Activated T-helper 1 cell treated with anti-CD3 and anti-CD28 coated beads, Interleukin-12 subunit alpha, Interleukin-12 subunit beta, Interleukin-2, Interleukin-4 antibody, amounts not matched to agents 30 ng/mL and 10 ng/mL and 1 ng/mL, durations not matched to agents 14 hours and 24 hours and 36 hours (primary cell): ENCODE data around the gene CYLD. TPM values are rescaled to one million over a fixed set of nuclear protein-coding genes. Genes with fewer than 3 reads are reported as not detected.

Experiments used
- DNase-seq: peaks from one replicate; pipeline ENCODE4 v3.0.0; 2021; ENCODE audit warnings: low spot score
- H3K27ac Mint-ChIP-seq: one replicate; pipeline ENCODE4 v1.8.0; 2021; ENCODE audit warnings: mild to moderate bottlenecking, mixed read lengths
- H3K27me3 Mint-ChIP-seq: one replicate; pipeline ENCODE4 v1.8.0; 2022; ENCODE audit warnings: mild to moderate bottlenecking, moderate library complexity, mixed read lengths; ENCODE audit not compliant: insufficient read depth
- H3K36me3 Mint-ChIP-seq: one replicate; pipeline ENCODE4 v1.8.0; 2021; ENCODE audit warnings: low read depth, mixed read lengths
- H3K4me1 Mint-ChIP-seq: one replicate; pipeline ENCODE4 v1.8.0; 2021; ENCODE audit warnings: low read depth, mixed read lengths
- H3K4me3 Mint-ChIP-seq: one replicate; pipeline ENCODE4 v1.8.0; 2021; ENCODE audit warnings: mild to moderate bottlenecking, moderate library complexity, mixed read lengths
- H3K9me3 Mint-ChIP-seq: one replicate; pipeline ENCODE4 v1.8.0; 2021; ENCODE audit warnings: mixed read lengths
- intact Hi-C: fragments of 100-400 bp; cut with micrococcal nuclease; formaldehyde crosslinking; loops from one replicate; pipeline ENCODE4 v1.15.1; 2024
- total RNA-seq: library from RNA; stranded (reverse); gene quantifications from 2 replicates; pipeline ENCODE4 v1.2.3, GENCODE V29; 2022

Gene CYLD
- total RNA-seq, 1 donor from 2014 or later: 219 TPM

- intact Hi-C loops: no loop called here
- Mint-ChIP-seq H3K9me3 (no peaks in the 10 kb centered on the region), H3K4me1 (no peaks in the 10 kb centered on the region), H3K36me3 (no peaks in the 10 kb centered on the region), H3K4me3 (no peak overlapping the region), H3K27ac (no peak overlapping the region), H3K27me3 (peaks cover 25% of the 10 kb centered on the region)
- no peak for DNase-seq
Measured at GRCh38 chr16:50828164-50828702, 86.3 kb downstream of the CYLD start.

DNA sequence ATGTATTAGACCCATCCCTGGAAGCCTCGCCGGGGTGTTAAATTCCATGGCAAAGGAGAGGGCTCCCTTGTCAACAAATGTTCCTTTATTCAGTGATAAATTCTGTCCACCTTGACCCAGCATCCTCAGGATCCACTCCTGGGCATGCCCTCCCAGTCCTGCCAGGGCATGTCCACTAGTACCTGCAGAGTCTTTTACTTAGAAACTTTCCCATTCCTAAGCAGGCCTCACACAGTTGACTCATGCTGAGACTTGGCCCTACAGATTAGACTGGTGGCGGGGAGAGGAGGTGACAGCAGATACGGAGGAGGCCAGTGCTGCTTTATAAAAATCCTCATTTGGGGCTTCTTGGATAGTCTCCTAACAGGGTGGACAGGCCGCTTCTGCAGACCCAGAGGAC lies 88.8 kb downstream of the CYLD start:
- no peak overlapping the region for H3K27ac Mint-ChIP-seq
- H3K9me3 Mint-ChIP-seq: no peaks in the 10 kb centered on the region
- intact Hi-C loops: no loop called here
- H3K36me3 Mint-ChIP-seq: no peaks in the 10 kb centered on the region
- H3K4me3 Mint-ChIP-seq: no peak overlapping the region
- DNase-seq: no peak
- H3K27me3 Mint-ChIP-seq: peaks cover 14% of the 10 kb centered on the region
- H3K4me1 Mint-ChIP-seq: no peaks in the 10 kb centered on the region

GRCh38 chr16:50831751-50832150 lies 89.9 kb downstream of the CYLD start:
- Mint-ChIP-seq H3K27ac (no peak overlapping the region), H3K36me3 (no peaks in the 10 kb centered on the region), H3K9me3 (no peaks in the 10 kb centered on the region), H3K4me1 (no peaks in the 10 kb centered on the region), H3K4me3 (no peak overlapping the region), H3K27me3 (peaks cover 11% of the 10 kb centered on the region)
- intact Hi-C loops: no loop called here
- DNase-seq: no peak

GRCh38 chr16:50833929-50834328 lies 92.0 kb downstream of the CYLD start:
- Mint-ChIP-seq H3K27ac (no peak overlapping the region), H3K4me1 (no peaks in the 10 kb centered on the region), H3K9me3 (no peaks in the 10 kb centered on the region), H3K36me3 (no peaks in the 10 kb centered on the region), H3K27me3 (peaks cover 9% of the 10 kb centered on the region), H3K4me3 (no peak overlapping the region)
- no peak for DNase-seq
- intact Hi-C loops: no loop called here

- Mint-ChIP-seq H3K4me1 (no peaks in the 10 kb centered on the region), H3K27ac (no peak overlapping the region), H3K36me3 (no peaks in the 10 kb centered on the region), H3K4me3 (no peak overlapping the region), H3K9me3 (no peaks in the 10 kb centered on the region), H3K27me3 (peaks cover 5% of the 10 kb centered on the region)
- intact Hi-C loops: no loop called here
- DNase-seq: no peak
Measured at GRCh38 chr16:50834701-50835100, 92.8 kb downstream of the CYLD start.

DNA sequence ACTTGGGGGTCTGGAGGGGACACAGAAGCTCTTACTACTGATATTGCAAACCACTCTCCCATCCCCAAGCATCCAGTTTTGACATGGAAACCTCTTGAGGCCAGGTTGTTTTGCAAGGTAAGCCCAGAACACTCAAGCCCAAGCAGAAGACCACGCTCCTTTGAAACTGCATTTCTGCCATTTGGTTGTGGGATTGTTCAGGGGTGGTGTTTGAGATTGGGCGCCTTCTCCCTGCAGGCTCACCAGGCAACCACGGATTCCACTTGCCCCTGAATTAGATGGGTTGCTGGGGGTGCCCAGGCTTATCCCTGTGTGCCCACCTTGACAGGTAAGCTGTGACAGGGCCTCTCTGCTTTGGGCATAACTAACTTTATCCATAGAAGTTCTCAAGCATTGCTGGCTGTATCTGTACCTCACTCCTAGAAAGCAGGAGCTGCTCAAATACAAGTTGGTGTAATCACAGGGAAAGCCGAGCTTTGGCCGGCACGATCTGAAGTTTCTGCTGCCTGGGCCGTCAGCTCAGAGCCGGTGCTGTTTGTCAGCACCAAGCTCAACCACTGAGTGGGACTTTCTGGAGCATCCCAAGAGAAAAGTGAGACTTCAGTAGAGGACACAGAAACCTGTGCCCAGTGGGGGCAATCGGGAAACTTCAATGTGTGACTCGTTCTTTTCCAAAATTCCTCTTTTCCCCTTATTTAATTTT lies 93.6 kb downstream of the CYLD start:
- intact Hi-C loops: no loop called here
- no peaks in the 10 kb centered on the region for H3K4me1 Mint-ChIP-seq
- no peak for DNase-seq
- no peaks in the 10 kb centered on the region for H3K9me3 Mint-ChIP-seq
- H3K27ac Mint-ChIP-seq: no peak overlapping the region
- H3K4me3 Mint-ChIP-seq: no peak overlapping the region
- no peaks in the 10 kb centered on the region for H3K36me3 Mint-ChIP-seq
- peaks cover 5% of the 10 kb centered on the region for H3K27me3 Mint-ChIP-seq

DNA sequence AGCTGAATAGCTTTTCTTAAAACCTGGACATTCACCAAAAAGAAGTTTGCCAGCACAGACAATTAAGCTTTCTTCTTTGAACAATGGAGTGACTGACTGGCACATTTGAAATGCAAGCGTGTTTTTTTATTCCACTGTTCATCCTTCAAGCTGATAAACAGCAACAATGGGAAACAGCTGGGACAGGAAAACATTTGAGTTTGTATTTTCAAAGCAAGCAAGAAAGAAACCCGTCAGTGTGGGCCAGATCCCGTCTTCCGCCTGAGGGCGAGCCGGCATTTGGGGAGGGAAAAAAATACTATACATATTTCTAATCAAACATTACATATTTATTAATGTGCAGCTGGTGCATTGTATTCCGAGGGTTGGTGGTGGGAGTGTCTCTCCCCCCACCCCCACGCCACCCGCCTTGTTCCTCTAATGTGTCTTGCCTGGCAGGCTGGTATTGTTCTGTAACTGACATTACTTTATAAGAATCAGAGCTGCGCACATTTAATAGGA lies 94.3 kb downstream of the CYLD start:
- intact Hi-C loops: no loop called here
- Mint-ChIP-seq H3K4me3 (no peak overlapping the region), H3K27ac (no peak overlapping the region)

DNA sequence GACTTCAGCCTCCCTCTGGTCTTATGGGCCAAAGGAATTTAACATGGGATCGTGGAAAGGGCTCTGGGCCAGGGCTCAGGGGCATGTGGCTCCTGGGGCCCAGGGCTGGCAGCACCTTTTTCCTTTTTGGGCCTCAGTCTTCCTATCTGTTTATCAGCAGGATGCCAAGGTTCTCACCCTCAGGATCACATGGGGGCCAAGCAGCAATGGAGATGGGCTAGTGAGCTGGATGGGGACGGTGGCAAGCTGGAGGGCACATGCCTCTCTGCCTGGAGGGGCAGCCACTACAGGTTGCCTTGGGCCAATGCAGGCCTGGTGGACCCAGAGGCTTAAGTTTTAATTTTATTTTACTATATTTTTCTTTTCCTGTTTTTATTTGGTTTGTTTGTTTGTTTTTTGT lies 95.4 kb downstream of the CYLD start:
- Mint-ChIP-seq H3K36me3 (no peaks in the 10 kb centered on the region), H3K27ac (no peak overlapping the region), H3K4me3 (no peak overlapping the region), H3K4me1 (peaks cover 5% of the 10 kb centered on the region), H3K27me3 (peaks cover 11% of the 10 kb centered on the region), H3K9me3 (no peaks in the 10 kb centered on the region)
- no peak for DNase-seq
- intact Hi-C loops: no loop called here

More for the DNA sequence above, 94.3 kb downstream of the CYLD start:
- no peak for DNase-seq
- Mint-ChIP-seq H3K4me1 (peaks cover 4% of the 10 kb centered on the region), H3K36me3 (no peaks in the 10 kb centered on the region), H3K27me3 (peaks cover 7% of the 10 kb centered on the region), H3K9me3 (no peaks in the 10 kb centered on the region)

DNA sequence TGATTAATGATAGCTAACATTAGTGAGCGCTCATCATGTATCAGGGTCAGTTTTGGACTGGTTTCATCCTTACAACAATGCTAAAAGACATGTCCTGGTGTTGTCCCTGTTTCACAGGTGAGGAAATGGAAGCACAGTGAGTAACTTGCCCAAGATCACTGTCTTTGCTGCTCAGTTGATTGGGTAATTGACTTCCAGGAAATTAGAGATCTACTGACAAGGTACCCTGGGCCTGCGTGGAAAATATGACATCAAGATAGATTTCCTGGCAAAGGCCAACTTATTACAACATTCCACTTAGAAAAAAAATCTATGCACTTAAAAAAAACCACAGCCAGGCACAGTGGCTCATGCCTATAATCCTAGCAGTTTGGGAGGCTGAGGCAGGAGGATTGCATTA lies 96.3 kb downstream of the CYLD start:
- H3K27ac Mint-ChIP-seq: no peak overlapping the region
- intact Hi-C loops: no loop called here
- DNase-seq: no peak
- no peaks in the 10 kb centered on the region for H3K9me3 Mint-ChIP-seq
- H3K36me3 Mint-ChIP-seq: no peaks in the 10 kb centered on the region
- peaks cover 5% of the 10 kb centered on the region for H3K4me1 Mint-ChIP-seq
- no peak overlapping the region for H3K4me3 Mint-ChIP-seq
- H3K27me3 Mint-ChIP-seq: peaks cover 19% of the 10 kb centered on the region

GRCh38 chr16:50838885-50839284 lies 97.0 kb downstream of the CYLD start:
- Mint-ChIP-seq H3K27ac (no peak overlapping the region), H3K9me3 (no peaks in the 10 kb centered on the region), H3K4me1 (peaks cover 5% of the 10 kb centered on the region), H3K27me3 (peaks cover 21% of the 10 kb centered on the region), H3K4me3 (no peak overlapping the region), H3K36me3 (no peaks in the 10 kb centered on the region)
- DNase-seq: no peak
- intact Hi-C loops: no loop called here

DNA sequence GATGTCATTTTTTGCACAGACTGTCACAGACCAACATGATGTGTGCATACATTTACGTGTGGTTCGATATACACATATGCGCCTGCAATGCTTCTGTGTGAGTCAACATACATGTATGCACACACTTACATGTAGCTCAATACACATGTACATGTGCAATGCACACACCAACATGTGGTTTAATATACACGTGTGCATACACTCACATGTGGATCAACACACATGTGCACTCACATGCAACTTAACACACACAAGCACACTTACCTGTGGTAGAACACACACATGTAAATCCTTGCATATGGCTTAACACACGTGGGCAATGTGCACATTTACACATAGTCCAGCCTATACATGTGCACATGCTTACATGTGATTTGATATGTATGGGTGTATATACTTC lies 97.5 kb downstream of the CYLD start:
- H3K9me3 Mint-ChIP-seq: no peaks in the 10 kb centered on the region
- no peaks in the 10 kb centered on the region for H3K36me3 Mint-ChIP-seq
- peaks cover 18% of the 10 kb centered on the region for H3K27me3 Mint-ChIP-seq
- peaks cover 5% of the 10 kb centered on the region for H3K4me1 Mint-ChIP-seq
- H3K4me3 Mint-ChIP-seq: no peak overlapping the region
- no peak for DNase-seq
- H3K27ac Mint-ChIP-seq: no peak overlapping the region
- intact Hi-C loops: no loop called here

DNA sequence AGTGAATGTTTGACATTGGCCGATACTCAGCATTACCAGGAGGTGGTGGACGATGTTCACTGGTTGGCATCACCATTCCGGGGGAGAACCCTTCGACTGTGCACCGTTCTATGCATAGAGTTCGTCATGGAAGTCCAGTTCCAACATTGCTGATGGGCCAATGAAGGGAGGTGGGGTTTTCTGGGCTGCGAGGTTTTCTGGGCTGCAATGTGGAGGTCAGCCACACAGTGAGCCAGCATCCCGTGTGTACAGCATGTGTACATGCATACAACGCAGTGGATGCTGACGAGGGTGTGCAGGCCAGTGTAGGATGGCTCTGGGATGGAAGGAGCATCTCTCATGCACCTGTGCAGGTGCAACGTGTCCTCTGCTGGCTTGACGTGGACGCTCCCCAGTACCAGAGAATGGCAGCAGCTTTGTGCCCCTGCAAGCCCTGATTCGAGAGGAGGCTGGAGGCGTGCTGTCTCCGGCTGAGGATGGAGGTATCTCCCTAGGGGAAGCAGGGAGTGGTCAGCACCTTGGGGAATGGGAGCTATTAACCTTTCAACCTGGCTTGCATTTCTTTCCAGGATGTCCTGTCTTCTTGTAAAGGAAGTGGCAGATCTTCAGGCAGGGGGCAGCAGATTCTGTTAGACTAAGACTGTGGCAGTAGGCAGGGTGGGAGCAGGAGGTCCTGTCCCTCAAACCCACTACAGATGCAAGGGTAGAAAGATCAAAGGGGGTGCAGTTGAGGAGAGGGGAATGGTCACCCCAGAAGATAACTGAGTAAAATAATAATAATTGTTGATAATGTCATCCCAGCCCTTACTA lies 98.2 kb downstream of the CYLD start:
- Mint-ChIP-seq H3K36me3 (no peaks in the 10 kb centered on the region), H3K27ac (no peak overlapping the region), H3K27me3 (peaks cover 18% of the 10 kb centered on the region), H3K9me3 (no peaks in the 10 kb centered on the region), H3K4me3 (no peak overlapping the region), H3K4me1 (peaks cover 5% of the 10 kb centered on the region)
- intact Hi-C loops: no loop called here
- DNase-seq: no peak
